Raji (cell line): ENCODE results near the gene ANKRD39.

Experiments
- POLR2A ChIP-seq: IDR thresholded peaks from 2 replicates; pipeline ENCODE4 v1.6.1; 2011; ENCODE audit warnings: low read depth, low read length, control low read depth; ENCODE audit not compliant: insufficient read depth

Gene ANKRD39

DNA sequence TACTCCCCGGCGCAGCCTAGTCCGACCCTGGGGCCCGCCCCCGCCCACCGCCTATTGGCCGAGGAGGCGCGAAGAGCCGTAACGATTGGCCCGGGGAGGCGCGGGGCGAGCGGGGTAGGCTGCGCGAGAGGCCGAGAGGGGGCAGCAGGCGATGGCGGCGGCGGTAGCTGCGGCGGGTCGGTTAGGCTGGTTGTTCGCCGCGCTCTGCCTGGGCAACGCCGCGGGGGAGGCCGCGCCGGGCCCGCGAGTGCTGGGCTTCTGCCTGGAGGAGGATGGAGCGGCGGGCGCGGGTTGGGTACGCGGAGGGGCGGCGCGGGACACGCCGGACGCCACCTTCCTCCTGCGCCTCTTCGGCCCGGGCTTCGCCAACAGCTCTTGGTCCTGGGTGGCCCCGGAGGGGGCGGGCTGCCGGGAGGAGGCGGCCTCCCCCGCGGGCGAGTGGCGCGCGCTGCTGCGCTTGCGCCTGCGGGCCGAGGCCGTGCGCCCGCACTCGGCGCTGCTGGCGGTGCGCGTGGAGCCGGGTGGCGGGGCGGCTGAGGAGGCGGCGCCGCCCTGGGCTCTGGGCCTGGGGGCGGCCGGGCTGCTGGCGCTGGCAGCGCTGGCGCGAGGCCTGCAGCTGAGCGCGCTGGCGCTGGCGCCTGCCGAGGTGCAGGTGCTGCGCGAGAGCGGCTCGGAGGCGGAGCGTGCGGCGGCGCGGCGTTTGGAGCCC, 41.5 kb downstream of the ANKRD39 start, which contains the start of gene CNNM3:
Gene CNNM3, plus strand, starts transcription at position 142 of the 709 bp plus-strand sequence. Its CDS starts 10 bp downstream, at position 152.
- TF ChIP-seq POLR2A, result peak; percentile 73

DNA sequence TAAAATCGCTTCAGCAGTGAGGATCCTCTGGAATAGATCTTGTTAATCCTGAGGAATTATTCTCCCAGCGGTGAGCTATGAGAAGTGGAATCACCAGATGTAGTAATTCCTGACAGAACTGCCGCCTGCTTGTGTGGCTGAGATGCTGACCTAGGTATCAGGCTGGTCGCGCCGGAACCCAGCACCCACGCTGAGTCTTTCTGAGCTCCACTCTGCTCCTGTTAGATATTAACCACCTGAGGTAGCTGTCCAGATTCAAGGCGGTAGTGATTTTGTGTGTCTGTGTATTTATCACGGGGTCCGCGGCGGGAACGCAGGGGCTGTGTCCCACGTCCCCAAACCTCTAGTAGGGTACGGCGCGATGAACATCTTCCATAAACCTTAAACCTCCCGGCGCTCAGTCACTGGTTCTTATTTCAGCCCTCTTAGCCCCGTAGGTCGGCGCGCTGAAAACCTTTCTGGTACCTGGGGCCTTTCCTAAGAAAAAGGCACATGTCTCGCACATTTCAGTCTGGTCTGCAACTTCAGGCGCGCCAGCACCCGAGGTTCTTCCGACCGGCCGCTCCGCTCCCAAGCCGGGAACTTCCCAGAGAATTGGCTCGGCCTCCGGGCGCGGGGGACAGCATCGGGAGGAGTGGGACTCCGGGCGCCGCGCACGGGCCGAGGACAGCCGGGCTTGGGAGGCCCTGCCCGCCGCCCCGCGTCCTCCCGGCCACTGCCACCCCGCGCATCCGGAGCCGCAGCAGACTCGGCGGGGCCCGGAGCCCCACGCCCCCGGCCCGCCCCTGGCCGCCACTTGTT, 42.3 kb downstream of the ANKRD39 start:
- TF ChIP-seq POLR2A, result peak; percentile 41

DNA sequence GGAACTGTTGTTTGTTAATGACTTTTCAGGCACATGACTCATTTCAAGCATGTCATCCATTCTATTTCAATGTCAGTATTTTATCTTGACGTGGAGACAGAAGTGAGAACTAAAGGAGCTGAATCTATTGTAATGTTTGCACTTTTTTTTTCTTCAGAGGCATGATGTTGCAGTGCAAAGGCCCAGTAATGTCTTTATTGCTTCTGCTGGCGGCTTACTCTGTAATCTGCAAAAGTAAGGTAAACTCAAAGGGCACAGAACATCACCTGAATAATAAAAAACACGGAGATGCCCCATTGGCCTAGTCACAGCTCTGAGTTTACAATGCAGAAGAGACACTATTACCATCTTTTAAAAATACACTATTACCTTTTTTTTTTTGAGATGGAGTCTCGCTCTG, 44.2 kb downstream of the ANKRD39 start:
- no peak for TF ChIP-seq POLR2A

DNA sequence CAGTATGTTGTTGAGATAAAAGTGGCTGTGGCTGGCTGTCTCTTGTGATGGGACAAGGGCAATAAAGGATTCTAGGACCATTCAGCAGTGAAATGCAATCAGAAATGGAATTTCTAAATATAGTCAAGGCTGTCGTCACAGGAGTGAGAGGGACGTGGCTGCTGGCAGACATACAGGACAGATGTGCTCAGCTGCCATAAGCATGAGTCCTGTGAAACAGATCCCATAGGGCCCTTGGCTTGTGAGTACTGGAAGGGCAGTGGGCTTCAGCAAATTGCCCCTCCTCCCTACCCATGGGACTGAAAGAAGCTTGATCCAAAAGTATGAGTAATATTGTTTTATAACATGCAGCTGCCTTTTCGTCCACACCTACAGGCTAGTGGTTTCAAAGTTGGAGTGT, 45.9 kb downstream of the ANKRD39 start:
- TF ChIP-seq POLR2A, result no peak

DNA sequence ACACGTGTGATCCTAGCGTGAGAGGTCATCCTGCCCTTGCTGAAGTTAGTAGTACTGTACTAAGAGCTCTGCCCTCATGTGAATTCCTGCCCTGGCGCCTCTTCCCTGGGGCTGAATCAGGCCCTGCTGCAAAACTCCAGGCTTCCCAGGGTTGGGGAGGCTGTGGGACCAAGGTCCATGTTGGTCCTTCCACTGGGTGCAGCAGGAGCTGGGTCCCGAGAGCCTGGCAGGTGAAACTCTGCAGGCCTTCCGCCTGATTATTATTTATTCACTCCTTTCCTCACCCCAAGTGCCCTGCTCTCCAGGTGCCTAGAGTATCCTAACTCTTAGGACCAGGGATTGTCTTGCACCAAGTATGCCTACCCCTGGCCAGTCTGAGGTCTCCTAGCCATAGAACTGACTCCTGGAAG, 47.0 kb downstream of the ANKRD39 start:
- TF ChIP-seq POLR2A, result no peak

DNA sequence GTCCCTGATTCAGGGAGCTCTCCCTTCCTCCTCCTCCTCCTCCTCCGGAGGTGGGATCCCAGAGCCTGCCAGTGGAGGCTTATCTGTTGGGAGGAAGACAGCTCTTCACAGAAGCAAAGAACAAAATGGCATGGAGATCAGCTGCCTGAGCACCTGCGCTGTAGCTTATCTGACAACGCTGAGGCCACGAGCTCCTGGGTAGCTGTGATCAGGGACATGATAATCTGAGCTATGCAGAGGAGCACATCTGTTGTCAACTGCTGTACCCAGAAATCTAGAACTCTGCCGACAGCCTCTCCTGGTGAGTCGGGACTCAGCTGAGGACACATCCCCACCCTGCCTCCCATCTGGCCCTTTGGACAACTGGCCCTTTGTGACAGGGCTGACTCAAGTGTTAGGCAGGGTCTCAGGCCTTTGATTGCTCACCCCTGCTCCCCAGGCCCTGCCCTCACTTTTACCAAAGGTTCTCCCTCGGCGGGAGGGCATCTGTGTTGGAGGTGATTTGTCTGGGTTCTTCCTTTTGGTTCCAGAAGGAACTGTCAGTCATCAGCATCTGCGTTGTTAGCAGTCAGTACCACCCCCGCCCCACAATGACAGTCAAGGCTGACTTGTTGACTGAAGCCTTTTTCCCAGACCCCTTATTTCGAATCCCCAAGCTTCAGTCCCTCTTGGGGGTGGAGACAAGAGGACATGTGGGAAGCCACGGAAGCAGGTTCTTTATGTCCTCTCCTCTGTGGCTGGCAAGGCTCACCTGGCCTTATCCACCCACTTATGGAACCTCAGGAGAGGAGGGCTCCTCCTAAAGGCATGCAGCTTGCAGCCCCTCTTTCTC, 47.6 kb downstream of the ANKRD39 start:
- no peak for TF ChIP-seq POLR2A

DNA sequence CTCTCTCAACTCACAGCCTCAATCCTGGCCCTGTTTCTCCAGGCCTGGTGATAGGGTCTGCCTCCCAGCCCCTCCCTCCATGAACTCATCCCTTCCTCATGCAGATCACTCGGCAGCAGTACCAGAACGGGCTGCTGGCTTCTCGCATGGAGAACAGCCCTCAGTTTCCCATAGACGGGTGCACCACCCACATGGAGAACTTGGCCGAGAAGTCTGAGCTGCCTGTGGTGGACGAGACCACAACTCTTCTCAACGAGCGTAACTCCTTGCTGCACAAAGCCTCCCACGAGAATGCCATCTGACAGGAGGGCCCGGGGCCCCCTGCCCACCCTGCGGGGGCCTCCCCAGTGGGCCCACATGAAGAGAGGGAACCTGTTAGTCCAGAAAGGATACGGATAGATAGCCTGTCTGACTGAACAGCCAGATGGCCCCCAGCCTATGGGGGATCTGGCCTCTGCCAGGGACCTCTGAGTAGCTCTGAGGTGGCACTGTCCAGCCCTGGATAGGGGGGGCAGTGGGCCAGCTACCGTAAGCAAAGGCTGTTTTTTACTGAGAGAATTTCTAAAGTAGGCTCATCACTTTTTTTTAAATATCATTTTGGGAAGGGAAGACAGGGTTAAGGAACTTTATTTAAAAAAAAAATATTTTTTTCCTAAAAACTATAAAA, 48.5 kb downstream of the ANKRD39 start:
- no peak for TF ChIP-seq POLR2A

DNA sequence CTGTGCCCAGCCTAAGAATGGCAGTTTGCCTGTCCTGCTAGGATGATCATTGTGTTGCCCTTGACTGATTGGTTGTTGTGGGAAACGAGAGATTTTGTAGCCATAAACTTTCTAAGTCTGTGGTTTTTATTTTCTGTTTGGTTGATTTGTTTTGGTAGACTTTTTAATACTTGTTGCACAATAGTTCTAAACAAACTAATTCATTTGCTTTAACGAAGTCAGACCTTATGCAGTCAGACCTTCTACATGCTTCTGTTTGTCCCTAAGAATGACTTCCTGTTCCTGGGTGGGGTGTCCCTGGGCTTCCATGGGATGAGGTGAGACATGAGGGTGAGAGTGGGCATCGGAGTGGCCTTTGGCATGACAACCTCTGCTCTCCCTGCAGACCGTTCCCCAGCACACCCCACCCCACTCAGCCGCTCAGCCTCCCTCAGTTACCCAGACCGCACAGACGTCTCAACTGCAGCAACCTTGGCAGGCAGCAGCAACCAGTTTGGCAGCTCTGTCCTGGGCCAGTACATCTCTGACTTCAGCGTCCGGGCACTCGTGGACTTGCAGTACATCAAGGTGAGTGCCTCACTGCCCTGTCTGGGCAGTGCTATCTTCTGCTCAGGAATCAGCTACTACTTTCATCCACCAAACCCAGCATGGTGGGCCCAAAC, 49.5 kb downstream of the ANKRD39 start:
- no peak for TF ChIP-seq POLR2A

DNA sequence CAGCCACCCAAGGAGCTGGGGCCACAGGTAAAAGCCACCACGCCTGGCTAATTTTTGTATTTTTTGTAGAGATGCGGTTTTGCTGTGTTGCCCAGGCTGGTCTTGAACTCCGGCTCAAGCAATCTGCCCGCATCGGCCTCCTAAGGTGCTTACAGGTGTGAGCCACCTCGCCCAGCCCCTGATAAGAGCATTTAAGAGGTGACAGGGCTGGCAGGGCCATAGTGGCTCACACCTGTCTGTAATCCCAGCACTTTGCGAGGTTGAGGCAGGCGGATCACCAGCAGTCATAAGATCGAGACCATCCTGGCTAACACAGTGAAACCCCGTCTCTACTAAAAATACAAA, 50.7 kb downstream of the ANKRD39 start:
- no peak for TF ChIP-seq POLR2A

DNA sequence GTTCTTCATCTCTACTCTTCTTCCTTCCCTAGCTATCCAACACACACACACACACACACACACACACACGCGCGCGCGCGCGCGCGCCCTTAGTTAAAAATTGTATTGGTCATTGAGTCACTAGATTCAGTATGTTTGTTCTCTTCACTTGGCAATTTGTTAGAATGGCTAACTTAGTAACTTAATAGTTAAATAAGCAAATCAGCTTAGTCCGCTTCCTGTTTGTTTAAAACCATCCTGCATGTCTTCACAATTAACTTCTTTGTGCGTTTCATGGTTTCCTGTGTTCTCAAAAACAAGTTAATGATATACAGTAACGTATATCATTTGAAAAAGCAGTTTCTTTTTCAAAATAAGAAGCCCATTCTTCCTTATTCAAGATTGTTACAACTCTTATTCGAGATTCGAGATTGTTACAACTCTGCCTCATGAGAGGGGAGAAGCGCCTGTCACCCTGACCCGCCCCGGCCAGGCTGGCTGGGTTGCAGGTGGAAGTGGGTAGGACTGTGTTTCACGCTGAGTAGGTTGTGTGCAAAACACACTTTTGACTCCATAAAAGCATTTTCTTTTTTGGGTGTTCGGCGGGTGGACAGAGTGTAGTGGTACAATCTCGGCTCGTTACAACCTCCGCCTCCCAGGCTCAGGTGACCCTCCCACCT, 51.2 kb downstream of the ANKRD39 start:
- TF ChIP-seq POLR2A, result no peak

DNA sequence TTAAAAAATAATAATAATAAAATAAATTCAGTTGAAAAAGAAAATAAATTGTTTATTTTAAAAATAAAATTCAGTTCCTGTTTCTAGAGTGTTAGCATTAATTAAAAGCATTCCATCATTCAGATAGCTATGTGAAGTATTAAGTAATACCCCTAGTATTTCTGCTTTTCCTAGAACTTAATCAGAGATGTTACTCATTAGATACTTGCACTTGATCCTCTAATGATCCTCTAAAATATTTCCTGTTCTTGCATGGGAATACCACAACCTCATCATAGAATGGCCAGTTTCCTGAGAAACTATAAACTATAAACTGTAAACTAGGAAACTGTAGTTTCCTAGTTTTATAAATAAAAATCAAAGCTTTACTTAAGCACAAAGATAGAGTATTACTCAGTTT, 52.8 kb downstream of the ANKRD39 start:
- no peak for TF ChIP-seq POLR2A

DNA sequence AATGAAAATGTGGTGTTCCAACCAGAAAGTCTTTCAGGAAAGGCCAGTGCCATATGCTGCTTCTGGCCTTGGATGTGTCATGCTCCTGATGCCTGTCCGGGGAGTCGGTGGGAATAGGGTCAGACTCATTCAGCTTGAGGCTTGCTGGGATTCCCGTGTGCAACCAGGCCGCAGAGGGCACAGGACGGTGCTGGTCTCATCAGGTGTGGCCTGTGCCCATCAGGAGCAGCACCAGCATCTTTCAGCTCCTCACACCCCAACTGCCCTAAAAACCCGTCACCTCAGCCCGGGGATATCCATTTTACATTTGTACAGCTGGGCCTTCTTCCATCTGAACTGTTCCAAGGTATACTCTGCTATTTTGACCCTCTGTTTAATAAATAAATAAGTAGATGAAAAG, 55.1 kb downstream of the ANKRD39 start:
- no peak for TF ChIP-seq POLR2A

DNA sequence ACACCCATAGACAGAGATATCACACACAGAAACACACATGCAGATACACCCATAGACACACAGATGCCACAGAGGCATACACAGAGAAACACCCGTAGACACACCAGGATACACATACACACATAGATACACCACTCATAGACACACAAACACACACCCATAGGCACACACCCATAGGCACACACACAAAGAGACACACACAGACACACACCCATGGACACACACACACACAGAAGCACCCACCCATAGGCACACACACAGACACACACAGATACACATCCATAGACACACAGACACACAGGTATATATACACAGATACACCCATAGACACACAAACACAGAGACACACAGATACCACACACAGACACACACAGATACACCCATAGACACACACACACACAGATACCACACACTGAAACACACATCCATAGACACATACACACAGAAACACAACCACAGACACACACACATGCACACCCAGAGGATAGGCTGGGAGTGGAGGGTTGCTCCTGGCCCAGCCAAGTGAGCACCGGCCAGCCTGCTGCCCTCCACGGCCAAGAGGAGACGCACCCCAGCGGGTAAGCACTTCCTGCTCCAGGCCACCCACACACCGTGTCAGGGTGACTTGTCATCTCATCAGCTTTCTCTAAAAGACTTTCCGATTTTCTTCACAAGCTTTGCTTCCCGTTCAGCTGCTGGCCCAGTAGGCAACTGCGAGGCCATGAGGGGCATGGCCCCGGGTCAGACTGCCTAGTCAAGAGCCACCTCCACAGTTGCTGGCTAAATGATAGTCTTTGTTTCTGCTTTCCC, 55.8 kb downstream of the ANKRD39 start:
- TF ChIP-seq POLR2A, result no peak

DNA sequence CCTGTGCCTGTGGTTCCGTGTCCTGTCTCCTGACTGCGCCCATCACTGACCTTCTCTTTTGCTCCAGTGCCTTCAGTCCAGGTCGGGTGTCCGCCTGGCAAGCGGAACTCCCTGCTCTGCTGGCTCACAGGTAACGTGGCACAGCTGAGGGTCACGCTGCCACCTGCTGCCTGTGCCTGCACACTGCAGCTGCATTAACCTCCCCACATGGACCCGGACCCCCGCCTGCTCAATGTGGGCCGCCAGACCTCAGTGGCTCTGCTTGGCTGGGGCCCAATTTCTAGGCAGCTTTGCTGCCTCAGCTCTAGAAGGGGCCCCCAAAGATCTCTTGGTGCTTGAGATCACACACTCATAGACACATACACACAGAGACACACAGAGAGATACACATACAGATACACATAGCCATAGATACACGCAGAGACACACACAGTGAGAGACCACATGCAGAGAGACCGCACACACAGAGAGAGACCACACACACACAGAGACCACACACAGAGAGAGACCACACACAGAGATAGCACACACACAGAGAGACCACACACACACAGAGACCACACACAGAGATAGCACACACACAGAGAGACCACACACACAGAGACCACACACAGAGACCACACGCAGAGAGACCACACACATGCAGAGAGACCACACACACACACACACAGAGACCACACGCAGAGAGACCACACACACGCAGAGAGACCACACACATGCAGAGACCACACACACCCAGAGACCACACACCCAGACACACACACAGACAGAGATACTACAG, 56.6 kb downstream of the ANKRD39 start:
- TF ChIP-seq POLR2A, result no peak
